ENCODE data around the gene TUNAR. TPM values are rescaled to one million over a fixed set of nuclear protein-coding genes. Genes with fewer than 3 reads are reported as not detected.

Gene TUNAR
- 4.0 and 4.6 TPM in 2 replicates for total RNA-seq
- long read RNA-seq, transcript TUNAR-201 (2 exons, 3,197 nt): major isoform, 7 of 7 reads
- long read RNA-seq, partial matches to known transcripts: 0 of 7 reads
- long read RNA-seq, other reads (novel, unspliced or antisense): 0 of 7 reads

GRCh38 chr14:95876761-95877538 is at the start of gene TUNAR:
Gene TUNAR (plus strand): TSS chr14:95876832.
- H3K4me3 Mint-ChIP-seq (ENCODE audit: low read depth): peak within 1 kb of the TSS; percentile 74
- peak within 1 kb of the TSS; percentile 4 for H3K27ac Mint-ChIP-seq
- H3K4me1 Mint-ChIP-seq (ENCODE audit: low read depth): peaks cover 16% of the 10 kb centered on the region
- peaks cover 53% of the 10 kb centered on the region for H3K27me3 Mint-ChIP-seq
- H3K9me3 Mint-ChIP-seq (ENCODE audit: low read depth): no peaks in the 10 kb centered on the region
- no peaks in the 10 kb centered on the region for H3K36me3 Mint-ChIP-seq (ENCODE audit: insufficient read depth)
- DNase-seq (ENCODE audit: low spot score, unreplicated experiment): peak; percentile 19
- TF ChIP-seq CTCF (IDR thresholded peaks at IDR 0.05; ENCODE audit: unreplicated experiment): peak; percentile 6

GRCh38 chr14:95828649-95829265 is 47.9 kb upstream of the TUNAR start:
- Mint-ChIP-seq H3K4me1 (ENCODE audit: low read depth) (no peaks in the 10 kb centered on the region), H3K9me3 (ENCODE audit: low read depth) (peaks cover 9% of the 10 kb centered on the region), H3K27ac (no peak overlapping the region), H3K36me3 (ENCODE audit: insufficient read depth) (no peaks in the 10 kb centered on the region), H3K27me3 (peaks cover 3% of the 10 kb centered on the region), H3K4me3 (ENCODE audit: low read depth) (no peak overlapping the region)
- DNase-seq (ENCODE audit: low spot score, unreplicated experiment): no peak
- no peak for TF ChIP-seq CTCF (IDR thresholded peaks at IDR 0.05; ENCODE audit: unreplicated experiment)

- H3K36me3 Mint-ChIP-seq (ENCODE audit: insufficient read depth): no peaks in the 10 kb centered on the region
- no peak overlapping the region for H3K4me3 Mint-ChIP-seq (ENCODE audit: low read depth)
- peaks cover 3% of the 10 kb centered on the region for H3K27me3 Mint-ChIP-seq
- no peak for DNase-seq (ENCODE audit: low spot score, unreplicated experiment)
- TF ChIP-seq CTCF (IDR thresholded peaks at IDR 0.05; ENCODE audit: unreplicated experiment): no peak
- peaks cover 8% of the 10 kb centered on the region for H3K9me3 Mint-ChIP-seq (ENCODE audit: low read depth)
- H3K4me1 Mint-ChIP-seq (ENCODE audit: low read depth): no peaks in the 10 kb centered on the region
- no peak overlapping the region for H3K27ac Mint-ChIP-seq
Observed at GRCh38 chr14:95829321-95829720, 47.3 kb upstream of the TUNAR start.

GRCh38 chr14:95830386-95830785 is 46.2 kb upstream of the TUNAR start:
- Mint-ChIP-seq H3K9me3 (ENCODE audit: low read depth) (no peaks in the 10 kb centered on the region), H3K4me3 (ENCODE audit: low read depth) (no peak overlapping the region)

More at GRCh38 chr14:95830386-95830785, 46.2 kb upstream of the TUNAR start:
- DNase-seq (ENCODE audit: low spot score, unreplicated experiment): no peak
- Mint-ChIP-seq H3K36me3 (ENCODE audit: insufficient read depth) (no peaks in the 10 kb centered on the region), H3K27ac (no peak overlapping the region), H3K27me3 (peaks cover 3% of the 10 kb centered on the region), H3K4me1 (ENCODE audit: low read depth) (no peaks in the 10 kb centered on the region)
- TF ChIP-seq CTCF (IDR thresholded peaks at IDR 0.05; ENCODE audit: unreplicated experiment): no peak

All from progenitor cell of endocrine pancreas (in vitro differentiated cells).